GM19043 (cell line): ENCODE data around the gene HMGA1.
"Not testable (repeated sequence)": the region's sequence is repeated elsewhere in the genome, so short reads cannot be mapped to it uniquely, and the experiment has no call there.

Experiments used
- ATAC-seq: cut with Tn5 transposase; IDR thresholded peaks from one replicate; pipeline ENCODE4 v1.9.1; 2021; ENCODE audit warnings: low read depth; ENCODE audit not compliant: unreplicated experiment

The HMGA1 gene

GRCh38 chr6:34259529-34260069, 22.9 kb downstream of the HMGA1 start:
- no peak for ATAC-seq

GRCh38 chr6:34260576-34261267, 24.0 kb downstream of the HMGA1 start:
- no peak for ATAC-seq

GRCh38 chr6:34263484-34263883, 26.8 kb downstream of the HMGA1 start:
- ATAC-seq, result not testable (repeated sequence)

GRCh38 chr6:34267746-34268145, 31.1 kb downstream of the HMGA1 start:
- no peak for ATAC-seq

GRCh38 chr6:34269132-34269531, 32.5 kb downstream of the HMGA1 start:
- ATAC-seq, result not testable (repeated sequence)

- not testable (repeated sequence) for ATAC-seq
Observed at GRCh38 chr6:34269658-34270341, 33.1 kb downstream of the HMGA1 start.

GRCh38 chr6:34272013-34272926, 35.6 kb downstream of the HMGA1 start:
- no peak for ATAC-seq

- ATAC-seq, result no peak
Observed at GRCh38 chr6:34273242-34273805, 36.7 kb downstream of the HMGA1 start.

GRCh38 chr6:34274129-34274528, 37.5 kb downstream of the HMGA1 start:
- no peak for ATAC-seq

GRCh38 chr6:34275128-34275804, 38.6 kb downstream of the HMGA1 start:
- ATAC-seq, result no peak

GRCh38 chr6:34276191-34276590, 39.5 kb downstream of the HMGA1 start:
- ATAC-seq, result no peak

GRCh38 chr6:34276881-34277762, 40.4 kb downstream of the HMGA1 start:
- ATAC-seq, result no peak

- ATAC-seq, result no peak
Observed at GRCh38 chr6:34277763-34278112, 41.1 kb downstream of the HMGA1 start.

GRCh38 chr6:34278833-34279232, 42.2 kb downstream of the HMGA1 start:
- no peak for ATAC-seq

- ATAC-seq, result no peak
Observed at GRCh38 chr6:34280216-34280615, 43.5 kb downstream of the HMGA1 start.

- ATAC-seq, result no peak
Observed at GRCh38 chr6:34281702-34282334, 45.1 kb downstream of the HMGA1 start.

- no peak for ATAC-seq
Observed at GRCh38 chr6:34284563-34285447, 48.1 kb downstream of the HMGA1 start.
